K562 (cell line): ENCODE measurements around the gene ARHGEF12.

Experiments
- DIDO1 ChIP-seq: fragments of 450-650 bp; IDR thresholded peaks from 2 replicates; pipeline ENCODE4 v1.6.1; 2016; ENCODE audit warnings: low read depth, missing biosample characterization, missing genetic modification characterization
- EHMT2 ChIP-seq: fragments of 450-650 bp; IDR thresholded peaks from 2 replicates; pipeline ENCODE4 v1.6.1; 2018; ENCODE audit warnings: antibody characterized with exemption
- ELF4 ChIP-seq: fragments of 450-650 bp; formaldehyde crosslinking; IDR thresholded peaks from 2 replicates; pipeline ENCODE4 v1.4.0; 2022; ENCODE audit warnings: missing genetic modification characterization
- HIVEP1 ChIP-seq: fragments of 250-450 bp; sonication (Bioruptor Pico); IDR thresholded peaks from 2 replicates; pipeline ENCODE4 v1.4.0; 2020; ENCODE audit warnings: mild to moderate bottlenecking
- HMG20B ChIP-seq: fragments of 250-450 bp; sonication (Bioruptor Pico); IDR thresholded peaks from 2 replicates; pipeline ENCODE4 v1.5.0; 2021; ENCODE audit warnings: mild to moderate bottlenecking
- POLR2A ChIP-seq: fragments of 450-650 bp; conservative IDR thresholded peaks from 2 replicates; pipeline ENCODE4 v1.6.1; 2016
- TBP ChIP-seq: optimal IDR thresholded peaks from 2 replicates; pipeline ENCODE3; 2011; ENCODE audit warnings: low read depth, low read length, improper control_type of control experiment
- ZNF174 ChIP-seq: fragments of 250-450 bp; sonication (Bioruptor Pico); IDR thresholded peaks from 2 replicates; pipeline ENCODE4 v1.4.0; 2020; ENCODE audit warnings: mild to moderate bottlenecking
- TF ChIP-seq, protein P1 (sequence below): sonication (generic); formaldehyde crosslinking; IDR thresholded peaks from 2 replicates; pipeline ENCODE4 v1.8.0; 2022; ENCODE audit warnings: mild to moderate bottlenecking, missing genetic modification reagents, borderline replicate concordance
- TF ChIP-seq, protein P2 (sequence below): sonication (generic); formaldehyde crosslinking; IDR thresholded peaks from 2 replicates; pipeline ENCODE4 v1.9.0; 2022; ENCODE audit warnings: mild to moderate bottlenecking, missing genetic modification reagents
- TF ChIP-seq, protein P3 (sequence below), 2 experiments: IDR thresholded peaks; 2 replicates each; pipeline ENCODE4 v1.6.1; 2011; ENCODE audit warnings: borderline replicate concordance in 1 of 2, control low read depth in 1 of 2, low read depth in 1 of 2, low read length in 1 of 2, mild to moderate bottlenecking in 1 of 2, mixed read lengths in 1 of 2, moderate library complexity in 1 of 2; ENCODE audit not compliant: insufficient read depth in 1 of 2, insufficient read length in 1 of 2, poor library complexity in 1 of 2, severe bottlenecking in 1 of 2; ENCODE audit errors: extremely low read depth in 1 of 2
- TF ChIP-seq, protein P4 (sequence below): fragments of 150-350 bp; conservative IDR thresholded peaks from 2 replicates; pipeline ENCODE4 v1.6.1; 2014; ENCODE audit warnings: low read length
- TF ChIP-seq, protein P5 (sequence below), 3 experiments: IDR thresholded peaks in 2 of 3; conservative IDR thresholded peaks in 1 of 3; 2 replicates each; pipeline ENCODE4 v1.5.1; 2011 to 2012; ENCODE audit warnings: low read length in 3 of 3, mild to moderate bottlenecking in 3 of 3, control low read depth in 2 of 3, improper control_type of control experiment in 1 of 3, inconsistent platforms in 1 of 3, low read depth in 1 of 3, mixed read lengths in 1 of 3, moderate library complexity in 1 of 3; ENCODE audit not compliant: insufficient read depth in 2 of 3

DNA sequence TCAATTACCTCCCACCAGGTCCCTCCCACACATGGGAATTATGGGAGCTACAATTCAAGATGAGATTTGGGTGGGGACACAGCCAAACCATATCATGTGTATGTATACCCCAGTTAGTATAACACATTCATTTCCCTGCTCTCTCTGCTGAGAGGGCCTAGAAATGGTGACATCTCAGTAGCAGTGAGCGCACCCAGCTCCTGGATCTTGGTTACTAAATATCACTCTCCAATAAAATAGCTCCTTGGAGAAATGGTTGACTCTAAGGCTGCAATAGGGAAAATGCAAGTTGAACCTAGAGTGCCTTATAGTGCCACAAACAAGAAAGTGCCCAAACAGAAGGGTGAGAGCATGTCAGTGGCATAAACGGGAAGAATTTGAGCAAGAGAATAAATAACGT is 59.6 kb downstream of the ARHGEF12 start:
- no peak for TF ChIP-seq ELF4
- no peak for TF ChIP-seq HIVEP1
- no peak for TF ChIP-seq HMG20B (CRISPR knock-in tag)
- no peak for TF ChIP-seq ZNF174 (CRISPR knock-in tag)
- TF ChIP-seq DIDO1 = no peak
- TF ChIP-seq EHMT2 = no peak
- TF ChIP-seq, protein P1, sequence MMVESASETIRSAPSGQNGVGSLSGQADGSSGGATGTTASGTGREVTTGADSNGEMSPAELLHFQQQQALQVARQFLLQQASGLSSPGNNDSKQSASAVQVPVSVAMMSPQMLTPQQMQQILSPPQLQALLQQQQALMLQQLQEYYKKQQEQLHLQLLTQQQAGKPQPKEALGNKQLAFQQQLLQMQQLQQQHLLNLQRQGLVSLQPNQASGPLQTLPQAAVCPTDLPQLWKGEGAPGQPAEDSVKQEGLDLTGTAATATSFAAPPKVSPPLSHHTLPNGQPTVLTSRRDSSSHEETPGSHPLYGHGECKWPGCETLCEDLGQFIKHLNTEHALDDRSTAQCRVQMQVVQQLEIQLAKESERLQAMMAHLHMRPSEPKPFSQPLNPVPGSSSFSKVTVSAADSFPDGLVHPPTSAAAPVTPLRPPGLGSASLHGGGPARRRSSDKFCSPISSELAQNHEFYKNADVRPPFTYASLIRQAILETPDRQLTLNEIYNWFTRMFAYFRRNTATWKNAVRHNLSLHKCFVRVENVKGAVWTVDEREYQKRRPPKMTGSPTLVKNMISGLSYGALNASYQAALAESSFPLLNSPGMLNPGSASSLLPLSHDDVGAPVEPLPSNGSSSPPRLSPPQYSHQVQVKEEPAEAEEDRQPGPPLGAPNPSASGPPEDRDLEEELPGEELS = no peak
- TF ChIP-seq, protein P2, sequence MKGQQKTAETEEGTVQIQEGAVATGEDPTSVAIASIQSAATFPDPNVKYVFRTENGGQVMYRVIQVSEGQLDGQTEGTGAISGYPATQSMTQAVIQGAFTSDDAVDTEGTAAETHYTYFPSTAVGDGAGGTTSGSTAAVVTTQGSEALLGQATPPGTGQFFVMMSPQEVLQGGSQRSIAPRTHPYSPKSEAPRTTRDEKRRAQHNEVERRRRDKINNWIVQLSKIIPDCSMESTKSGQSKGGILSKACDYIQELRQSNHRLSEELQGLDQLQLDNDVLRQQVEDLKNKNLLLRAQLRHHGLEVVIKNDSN (CRISPR knock-in tag) = no peak
- TF ChIP-seq, protein P3, sequence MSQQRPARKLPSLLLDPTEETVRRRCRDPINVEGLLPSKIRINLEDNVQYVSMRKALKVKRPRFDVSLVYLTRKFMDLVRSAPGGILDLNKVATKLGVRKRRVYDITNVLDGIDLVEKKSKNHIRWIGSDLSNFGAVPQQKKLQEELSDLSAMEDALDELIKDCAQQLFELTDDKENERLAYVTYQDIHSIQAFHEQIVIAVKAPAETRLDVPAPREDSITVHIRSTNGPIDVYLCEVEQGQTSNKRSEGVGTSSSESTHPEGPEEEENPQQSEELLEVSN (IDR thresholded peaks at IDR 0.05; ENCODE audit: borderline replicate concordance in 1 of 2, extremely low read depth in 1 of 2, insufficient read depth in 1 of 2, insufficient read length in 1 of 2, low read depth in 1 of 2, low read length in 1 of 2, poor library complexity in 1 of 2, severe bottlenecking in 1 of 2) = no peak
- TF ChIP-seq TBP = no peak
- no peak for TF ChIP-seq POLR2A
- TF ChIP-seq, protein P4, sequence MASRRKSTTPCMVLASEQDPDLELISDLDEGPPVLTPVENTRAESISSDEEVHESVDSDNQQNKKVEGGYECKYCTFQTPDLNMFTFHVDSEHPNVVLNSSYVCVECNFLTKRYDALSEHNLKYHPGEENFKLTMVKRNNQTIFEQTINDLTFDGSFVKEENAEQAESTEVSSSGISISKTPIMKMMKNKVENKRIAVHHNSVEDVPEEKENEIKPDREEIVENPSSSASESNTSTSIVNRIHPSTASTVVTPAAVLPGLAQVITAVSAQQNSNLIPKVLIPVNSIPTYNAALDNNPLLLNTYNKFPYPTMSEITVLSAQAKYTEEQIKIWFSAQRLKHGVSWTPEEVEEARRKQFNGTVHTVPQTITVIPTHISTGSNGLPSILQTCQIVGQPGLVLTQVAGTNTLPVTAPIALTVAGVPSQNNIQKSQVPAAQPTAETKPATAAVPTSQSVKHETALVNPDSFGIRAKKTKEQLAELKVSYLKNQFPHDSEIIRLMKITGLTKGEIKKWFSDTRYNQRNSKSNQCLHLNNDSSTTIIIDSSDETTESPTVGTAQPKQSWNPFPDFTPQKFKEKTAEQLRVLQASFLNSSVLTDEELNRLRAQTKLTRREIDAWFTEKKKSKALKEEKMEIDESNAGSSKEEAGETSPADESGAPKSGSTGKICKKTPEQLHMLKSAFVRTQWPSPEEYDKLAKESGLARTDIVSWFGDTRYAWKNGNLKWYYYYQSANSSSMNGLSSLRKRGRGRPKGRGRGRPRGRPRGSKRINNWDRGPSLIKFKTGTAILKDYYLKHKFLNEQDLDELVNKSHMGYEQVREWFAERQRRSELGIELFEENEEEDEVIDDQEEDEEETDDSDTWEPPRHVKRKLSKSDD = no peak
- TF ChIP-seq, protein P5, sequence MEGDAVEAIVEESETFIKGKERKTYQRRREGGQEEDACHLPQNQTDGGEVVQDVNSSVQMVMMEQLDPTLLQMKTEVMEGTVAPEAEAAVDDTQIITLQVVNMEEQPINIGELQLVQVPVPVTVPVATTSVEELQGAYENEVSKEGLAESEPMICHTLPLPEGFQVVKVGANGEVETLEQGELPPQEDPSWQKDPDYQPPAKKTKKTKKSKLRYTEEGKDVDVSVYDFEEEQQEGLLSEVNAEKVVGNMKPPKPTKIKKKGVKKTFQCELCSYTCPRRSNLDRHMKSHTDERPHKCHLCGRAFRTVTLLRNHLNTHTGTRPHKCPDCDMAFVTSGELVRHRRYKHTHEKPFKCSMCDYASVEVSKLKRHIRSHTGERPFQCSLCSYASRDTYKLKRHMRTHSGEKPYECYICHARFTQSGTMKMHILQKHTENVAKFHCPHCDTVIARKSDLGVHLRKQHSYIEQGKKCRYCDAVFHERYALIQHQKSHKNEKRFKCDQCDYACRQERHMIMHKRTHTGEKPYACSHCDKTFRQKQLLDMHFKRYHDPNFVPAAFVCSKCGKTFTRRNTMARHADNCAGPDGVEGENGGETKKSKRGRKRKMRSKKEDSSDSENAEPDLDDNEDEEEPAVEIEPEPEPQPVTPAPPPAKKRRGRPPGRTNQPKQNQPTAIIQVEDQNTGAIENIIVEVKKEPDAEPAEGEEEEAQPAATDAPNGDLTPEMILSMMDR (IDR thresholded peaks at IDR 0.05 in 2 of 3, conservative IDR thresholded peaks at IDR 0.05 in 1 of 3; ENCODE audit: insufficient read depth in 2 of 3, low read depth in 1 of 3, low read length in 3 of 3) = no peak
